B cell (primary cell): ENCODE results near the gene PAIP2. TPM values are rescaled to one million over a fixed set of nuclear protein-coding genes. Genes with fewer than 3 reads are reported as not detected.

ENCODE experiments used
- ATAC-seq: fragments of 200-7000 bp; cut with Tn5 transposase; one replicate; pipeline ENCODE4 v1.10.0; 2021; ENCODE audit warnings: low read depth, mild to moderate bottlenecking, moderate number of reproducible peaks, moderate library complexity
- CTCF ChIA-PET: fragments of 350-600 bp; sonication (Branson Sonifier 250); formaldehyde crosslinking; loops from one replicate; lab custom pipeline; 2021; ENCODE audit warnings: antibody characterized with exemption, inconsistent platforms; lab: Charles Lee
- POLR2A ChIA-PET: fragments of 350-600 bp; sonication (Branson Sonifier 250); formaldehyde crosslinking; loops from one replicate; lab custom pipeline; 2021; ENCODE audit warnings: antibody characterized with exemption; lab: Charles Lee
- DNase-seq: peaks from one replicate; pipeline ENCODE4 v3.0.0; 2013
- H2AFZ ChIP-seq: 2 replicates; pipeline ENCODE4 v1.6.1; 2012; ENCODE audit warnings: mild to moderate bottlenecking, low read depth, low read length; ENCODE audit not compliant: insufficient read depth, poor library complexity, severe bottlenecking
- H3K27ac ChIP-seq, 2 donors: 1 replicate in 1 of 2; 2 replicates in 1 of 2; pipeline ENCODE4 v1.5.1; 2012 to 2013; ENCODE audit warnings: low read length in 2 of 2, mild to moderate bottlenecking in 2 of 2, moderate library complexity in 1 of 2
- H3K27me3 ChIP-seq, 4 experiments: fragments of 200-600 bp in 1 of 4; sonication (generic) in 1 of 4; replicated peaks in 1 of 4; 1 replicate in 2 of 4; 2 replicates in 2 of 4; pipeline versions ENCODE4 v1.6.1 to v1.7.0; 2013 to 2016; ENCODE audit warnings: low read length in 3 of 4, mild to moderate bottlenecking in 2 of 4, mixed read lengths in 1 of 4, moderate library complexity in 1 of 4; ENCODE audit not compliant: insufficient read depth in 4 of 4, control insufficient read depth in 3 of 4; ENCODE audit errors: control extremely low read depth in 1 of 4
- H3K36me3 ChIP-seq, 2 experiments: replicated peaks in 1 of 2; 1 replicate in 1 of 2; 2 replicates in 1 of 2; pipeline versions ENCODE4 v1.6.1 to v1.7.1; 2013; ENCODE audit warnings: low read length in 1 of 2; ENCODE audit not compliant: insufficient read depth in 2 of 2, control insufficient read depth in 1 of 2; ENCODE audit errors: control extremely low read depth in 1 of 2, extremely low read depth in 1 of 2
- H3K4me1 ChIP-seq, 2 donors: fragments of 200-600 bp in 1 of 2; sonication (generic) in 1 of 2; 1 replicate in 1 of 2; 2 replicates in 1 of 2; pipeline versions ENCODE4 v1.5.1 to v1.6.1; 2013 to 2017; ENCODE audit warnings: low read length in 2 of 2; ENCODE audit not compliant: control insufficient read depth in 2 of 2, insufficient read depth in 2 of 2
- H3K4me2 ChIP-seq: replicated peaks from 2 replicates; pipeline ENCODE3; 2012; ENCODE audit warnings: mild to moderate bottlenecking, low read depth, low read length; ENCODE audit not compliant: poor library complexity, severe bottlenecking
- H3K4me3 ChIP-seq, 5 experiments: fragments of 200-600 bp in 1 of 5; sonication (generic) in 1 of 5; 1 replicate in 3 of 5; 2 replicates in 2 of 5; pipeline versions ENCODE4 v1.5.1 to v1.7.0; 2011 to 2016; ENCODE audit warnings: low read length in 4 of 5, mild to moderate bottlenecking in 4 of 5, low read depth in 2 of 5, control low read depth in 1 of 5, moderate library complexity in 1 of 5; ENCODE audit not compliant: insufficient read depth in 1 of 5; ENCODE audit errors: control extremely low read depth in 1 of 5, extremely low read depth in 1 of 5
- H3K79me2 ChIP-seq: fragments of 200-600 bp; sonication (generic); one replicate; pipeline ENCODE4 v1.6.0; 2016; ENCODE audit warnings: low read length; ENCODE audit not compliant: control insufficient read depth, insufficient read depth
- H3K9ac ChIP-seq: fragments of 200-600 bp; sonication (generic); 2 replicates; pipeline ENCODE4 v1.6.1; 2017; ENCODE audit warnings: mild to moderate bottlenecking, low read length, moderate library complexity
- H3K9me3 ChIP-seq, 3 donors: one replicate each; pipeline versions ENCODE4 v1.6.1 to v1.7.1; 2013; ENCODE audit warnings: low read length in 2 of 3; ENCODE audit not compliant: control insufficient read depth in 2 of 3, insufficient read depth in 1 of 3; ENCODE audit errors: control extremely low read depth in 1 of 3
- H4K20me1 ChIP-seq: 2 replicates; pipeline ENCODE4 v1.6.0; 2012; ENCODE audit warnings: mild to moderate bottlenecking, low read length; ENCODE audit not compliant: insufficient read depth, control insufficient read depth, poor library complexity, severe bottlenecking
- H3K27ac Mint-ChIP-seq: one replicate; pipeline ENCODE4 v1.8.0; 2021; ENCODE audit warnings: mixed read lengths
- H3K27me3 Mint-ChIP-seq: one replicate; pipeline ENCODE4 v1.8.0; 2021; ENCODE audit warnings: mixed read lengths
- H3K4me1 Mint-ChIP-seq: one replicate; pipeline ENCODE4 v1.8.0; 2021; ENCODE audit warnings: mixed read lengths
- H3K4me3 Mint-ChIP-seq: one replicate; pipeline ENCODE4 v1.8.0; 2021; ENCODE audit warnings: mixed read lengths
- H3K9me3 Mint-ChIP-seq: one replicate; pipeline ENCODE4 v1.8.0; 2022; ENCODE audit warnings: mixed read lengths; ENCODE audit not compliant: insufficient read depth
- EZH2 ChIP-seq: IDR thresholded peaks from 2 replicates; pipeline ENCODE4 v1.6.1; 2012; ENCODE audit warnings: borderline replicate concordance, low read depth, mild to moderate bottlenecking, moderate library complexity, low read length; ENCODE audit not compliant: insufficient read depth, poor library complexity, severe bottlenecking
- WGBS: methylation state at CpG from one replicate; pipeline ENCODE4 v1.1.5; 2013; ENCODE audit warnings: missing lambda C conversion rate; ENCODE audit not compliant: insufficient coverage; 5-methylcytosine and 5-hydroxymethylcytosine counted together
- intact Hi-C: fragments of 100-400 bp; cut with micrococcal nuclease; formaldehyde crosslinking; loops from one replicate; pipeline ENCODE4 v1.10.0; 2022
- polyA plus RNA-seq: library from polyadenylated mRNA; depleted of rRNA; stranded (reverse); fragments of >200 nt; gene quantifications from 2 replicates; pipeline ENCODE4 v1.2.3, GENCODE V29; 2012
- total RNA-seq, 2 donors: library from RNA; stranded (reverse); fragments of 120-200 nt in 1 of 2; gene quantifications; 1 replicate in 1 of 2; 2 replicates in 1 of 2; pipeline versions ENCODE4 v1.2.3 to v1.2.4, GENCODE V29; 2013 to 2022
- TF ChIP-seq, protein P1 (sequence below): fragments of 200-600 bp; IDR thresholded peaks from one replicate; pipeline ENCODE4 v1.8.0; 2022; ENCODE audit warnings: antibody characterized with exemption, mild to moderate bottlenecking

Gene PAIP2
- total and polyA plus RNA-seq, 2 donors (not counting 1 experiment from before 2014, with no cell fraction given) = 38.5 to 121 TPM

DNA sequence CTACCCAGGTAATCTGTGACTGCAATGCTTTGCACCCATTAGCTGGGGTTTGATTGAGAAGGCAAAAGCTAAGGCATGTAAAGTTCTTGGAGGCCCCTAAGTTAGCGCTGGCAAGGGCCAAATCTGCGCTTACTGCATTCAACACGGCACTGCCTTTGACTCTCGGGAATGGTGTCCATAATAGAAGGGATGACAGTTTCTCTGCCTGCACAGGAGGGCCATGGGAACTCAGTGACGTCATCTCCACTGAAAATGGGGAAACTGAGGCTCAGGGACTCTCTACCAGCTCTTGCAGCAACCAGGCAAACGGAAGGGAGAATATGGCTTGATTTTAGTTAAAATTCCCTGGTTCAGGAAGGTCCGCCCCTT, 61.7 kb downstream of the PAIP2 start:
- POLR2A ChIA-PET = interaction anchor here (1.0 to 2.0 kb wide), 11 partner anchors 10 to 828 kb away, joined by 3 to 8 read pairs (median 3); partner anchors contain the start of genes DNAJC18, HSPA9, MATR3 and MZB1
- Mint-ChIP-seq H3K27me3 (no peaks in the 10 kb centered on the region), H3K4me1 (peaks cover 40% of the 10 kb centered on the region), H3K9me3 (no peaks in the 10 kb centered on the region), H3K27ac (peak overlapping the region; percentile 97), H3K4me3 (peak overlapping the region; percentile 95)
- H3K4me3 ChIP-seq = peak overlapping the region; percentile 50 to 73 (median 65)
- no peaks in the 10 kb centered on the region for H3K27me3 ChIP-seq
- H2AFZ ChIP-seq = peak overlapping the region; percentile 75
- H3K27ac ChIP-seq = peak overlapping the region; percentile 85 to 86
- 23% methylated on average over 7 of the region's 7 CpGs for WGBS
- H3K4me1 ChIP-seq = peaks cover 31 to 40% of the 10 kb centered on the region in 2 donors
- DNase-seq (no peak), ATAC-seq (no peak)
- TF ChIP-seq EZH2 = no peak
- peaks cover 4% of the 10 kb centered on the region for H3K79me2 ChIP-seq
- peak overlapping the region; percentile 74 for H3K4me2 ChIP-seq
- CTCF ChIA-PET = interaction anchor here (0.7 to 2.9 kb wide), 14 partner anchors 9 to 360 kb away, joined by 3 to 9 read pairs (median 4); partner anchors contain the start of genes DNAJC18, MZB1, PAIP2 and PROB1
- H3K9ac ChIP-seq = peak overlapping the region; percentile 62
- no peaks in the 10 kb centered on the region for H4K20me1 ChIP-seq
- no peaks in the 10 kb centered on the region for H3K9me3 ChIP-seq
- intact Hi-C loops = loop anchor here (10.0 kb wide), 3 partner anchors 231 to 939 kb away; partner anchors contain the start of gene EGR1
- H3K36me3 ChIP-seq = no peaks in the 10 kb centered on the region

DNA sequence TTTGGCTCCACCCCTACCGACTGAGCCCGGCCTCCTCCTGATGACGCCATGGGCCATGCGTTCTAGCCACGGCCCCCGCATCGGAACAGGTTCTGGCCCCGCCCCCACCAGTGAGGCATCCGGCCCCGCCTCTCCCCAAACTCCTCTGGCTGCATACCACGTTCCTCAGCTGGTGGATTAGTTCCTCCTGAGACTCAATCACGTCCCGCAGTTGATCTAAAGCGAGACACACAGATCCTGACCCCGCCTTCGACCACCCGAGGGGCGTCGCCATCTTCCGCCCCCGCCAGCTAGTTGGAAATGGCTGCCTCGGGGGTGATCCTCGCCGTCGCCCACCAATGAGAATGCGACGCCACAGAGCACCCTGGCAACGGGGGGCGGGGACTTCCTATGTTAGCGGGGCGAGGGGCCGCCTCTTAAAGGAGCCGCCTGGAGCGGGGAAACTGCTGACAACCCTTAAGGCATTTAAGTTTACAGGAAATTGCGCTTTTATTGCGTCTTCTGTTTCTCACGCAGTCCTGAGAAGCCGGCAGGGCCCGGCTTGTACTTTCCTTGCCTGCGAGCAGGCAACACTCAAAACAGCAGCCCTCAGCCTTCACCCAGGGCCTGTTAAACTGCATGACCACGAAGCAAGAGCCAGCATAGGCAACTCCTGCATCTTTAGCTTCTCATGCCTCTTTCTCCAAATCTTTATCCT, 62.3 kb downstream of the PAIP2 start, which contains the start of gene SPATA24:
SPATA24 (minus strand) TSS at position 303 of the 697 bp plus-strand sequence; CDS start at position 274, 29 bp downstream.
- Histone ChIP-seq H3K4me3 (peak within 1 kb of the TSS; percentile 50 to 73 (median 68)), H2AFZ (peak within 1 kb of the TSS; percentile 75), H3K36me3 (no peaks in the 10 kb centered on the region), H3K9ac (peak within 1 kb of the TSS; percentile 62), H3K4me1 (peaks cover 33 to 43% of the 10 kb centered on the region in 2 donors), H3K27me3 (no peaks in the 10 kb centered on the region), H3K79me2 (peaks cover 4% of the 10 kb centered on the region), H3K27ac (peak within 1 kb of the TSS; percentile 85 to 86), H3K4me2 (peak within 1 kb of the TSS; percentile 74), H3K9me3 (no peaks in the 10 kb centered on the region), H4K20me1 (no peaks in the 10 kb centered on the region)
- POLR2A ChIA-PET = interaction anchor here (0.5 to 2.0 kb wide), 11 partner anchors 11 to 829 kb away, joined by 3 to 8 read pairs (median 4); partner anchors contain the start of genes CXXC5, DNAJC18, HSPA9 and MATR3
- Mint-ChIP-seq H3K4me3 (peak within 1 kb of the TSS; percentile 95), H3K9me3 (no peaks in the 10 kb centered on the region), H3K27me3 (no peaks in the 10 kb centered on the region), H3K4me1 (peaks cover 43% of the 10 kb centered on the region), H3K27ac (peak within 1 kb of the TSS; percentile 97)
- WGBS = 2% methylated on average over 41 of the region's 41 CpGs
- intact Hi-C loops = loop anchor here (1.0 to 10.0 kb wide), 10 partner anchors 10 to 939 kb away; partner anchors contain the start of genes DNAJC18, EGR1, MATR3 and MZB1
- ATAC-seq (peak; percentile 85), DNase-seq (peak; percentile 99)
- CTCF ChIA-PET = interaction anchor here (1.0 to 2.9 kb wide), 10 partner anchors 9 to 131 kb away, joined by 3 to 9 read pairs (median 4); partner anchors contain the start of genes DNAJC18, MZB1, PAIP2 and PROB1
- TF ChIP-seq, protein P1, sequence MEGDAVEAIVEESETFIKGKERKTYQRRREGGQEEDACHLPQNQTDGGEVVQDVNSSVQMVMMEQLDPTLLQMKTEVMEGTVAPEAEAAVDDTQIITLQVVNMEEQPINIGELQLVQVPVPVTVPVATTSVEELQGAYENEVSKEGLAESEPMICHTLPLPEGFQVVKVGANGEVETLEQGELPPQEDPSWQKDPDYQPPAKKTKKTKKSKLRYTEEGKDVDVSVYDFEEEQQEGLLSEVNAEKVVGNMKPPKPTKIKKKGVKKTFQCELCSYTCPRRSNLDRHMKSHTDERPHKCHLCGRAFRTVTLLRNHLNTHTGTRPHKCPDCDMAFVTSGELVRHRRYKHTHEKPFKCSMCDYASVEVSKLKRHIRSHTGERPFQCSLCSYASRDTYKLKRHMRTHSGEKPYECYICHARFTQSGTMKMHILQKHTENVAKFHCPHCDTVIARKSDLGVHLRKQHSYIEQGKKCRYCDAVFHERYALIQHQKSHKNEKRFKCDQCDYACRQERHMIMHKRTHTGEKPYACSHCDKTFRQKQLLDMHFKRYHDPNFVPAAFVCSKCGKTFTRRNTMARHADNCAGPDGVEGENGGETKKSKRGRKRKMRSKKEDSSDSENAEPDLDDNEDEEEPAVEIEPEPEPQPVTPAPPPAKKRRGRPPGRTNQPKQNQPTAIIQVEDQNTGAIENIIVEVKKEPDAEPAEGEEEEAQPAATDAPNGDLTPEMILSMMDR = no peak
- no peak for TF ChIP-seq EZH2
